ENCODE data around the gene USO1.

- TF ChIP-seq CTCF (IDR thresholded peaks at IDR 0.05; ENCODE audit: low read depth, low read length) (no peak), EZH2phosphoT487 (IDR thresholded peaks at IDR 0.05; ENCODE audit: low read depth) (no peak)
These were observed 106.5 kb downstream of the USO1 start for GRCh38 chr4:75830906-75831305.
